GM19463 (cell line): Measurements from ENCODE around the gene PAN2.
A peak's percentile ranks its signal among the peaks of the same experiment; 100 is the strongest.
"Not testable (repeated sequence)": the region's sequence is repeated elsewhere in the genome, so short reads cannot be mapped to it uniquely, and the experiment has no call there.

Experiments used
- ATAC-seq: cut with Tn5 transposase; IDR thresholded peaks from one replicate; pipeline ENCODE4 v1.9.1; 2021; ENCODE audit warnings: mild to moderate bottlenecking, moderate library complexity; ENCODE audit not compliant: unreplicated experiment

Gene PAN2

GRCh38 chr12:56272468-56272867 is 61.3 kb downstream of the PAN2 start:
- not testable (repeated sequence) for ATAC-seq

DNA sequence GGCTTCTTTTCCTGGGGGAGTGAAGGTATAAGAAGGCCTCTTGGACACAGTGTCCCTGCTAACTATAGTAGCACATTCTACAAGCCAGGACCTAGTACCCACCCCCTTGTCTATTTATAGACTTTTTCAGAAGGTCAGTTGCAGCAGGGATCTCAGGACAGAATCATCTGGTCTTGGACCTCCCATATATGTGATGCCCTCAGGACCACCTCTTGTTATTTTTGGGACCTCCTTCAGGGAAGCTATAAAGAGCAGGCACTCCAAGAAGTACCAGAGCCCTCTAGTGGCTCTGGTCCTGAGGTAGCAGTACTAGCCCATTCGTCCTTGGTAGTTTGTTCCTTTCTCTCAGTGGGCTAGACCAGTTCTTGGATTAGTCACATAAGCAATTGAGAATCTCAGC is 62.8 kb downstream of the PAN2 start:
- no peak for ATAC-seq

DNA sequence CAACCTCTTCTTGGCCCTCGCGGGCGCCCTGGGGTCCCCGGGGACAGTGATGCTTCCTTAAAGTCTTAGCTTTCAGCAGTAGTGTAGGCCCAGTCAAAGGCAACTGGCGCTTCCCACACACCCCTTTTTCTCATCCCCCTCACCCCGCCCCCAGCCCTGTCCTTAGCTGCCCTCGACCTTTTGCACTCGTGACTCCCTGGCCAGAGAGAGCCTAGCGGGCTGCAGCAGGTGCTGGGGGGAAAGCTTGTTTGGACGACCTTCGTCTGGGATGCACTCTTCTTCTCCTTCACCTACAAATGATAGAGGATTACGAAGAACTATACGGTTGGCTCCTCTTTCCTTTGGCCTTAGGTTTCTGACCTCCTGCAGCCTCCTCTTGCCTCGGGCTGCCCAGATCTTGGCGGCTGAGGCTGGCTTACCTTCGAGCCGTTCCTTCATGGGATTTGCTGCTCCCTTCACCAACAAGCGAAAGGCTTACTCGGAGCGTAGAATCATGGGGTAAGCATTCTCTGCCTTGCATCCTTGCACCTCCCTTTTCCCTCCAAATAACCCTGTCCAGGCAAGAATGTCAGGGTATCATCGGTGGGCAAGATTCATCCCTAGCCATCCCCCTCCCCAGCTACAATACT is 66.2 kb downstream of the PAN2 start:
- ATAC-seq: peak; percentile 6

GRCh38 chr12:56266693-56267442 is 66.9 kb downstream of the PAN2 start, which contains the start of gene COQ10A:
Gene COQ10A, plus strand, starts transcription at chr12:56266942. Its CDS starts 177 bp downstream, at chr12:56267119.
- peak; percentile 92 for ATAC-seq
